Activated CD8-positive, alpha-beta T cell treated with anti-CD3 and anti-CD28 coated beads for 36 hours (primary cell): Measurements from ENCODE around the gene SELENOO. TPM values are rescaled to one million over a fixed set of nuclear protein-coding genes. Genes with fewer than 3 reads are reported as not detected.

Source experiments
- ATAC-seq: fragments of 200-7000 bp; cut with Tn5 transposase; one replicate; pipeline ENCODE4 v1.10.0; 2021; ENCODE audit warnings: mild to moderate bottlenecking, moderate library complexity
- CTCF ChIA-PET: fragments of 350-600 bp; sonication (Branson Sonifier 250); formaldehyde crosslinking; loops from one replicate; lab custom pipeline; 2021; ENCODE audit warnings: antibody characterized with exemption; lab: Charles Lee
- POLR2A ChIA-PET: fragments of 350-600 bp; sonication (Branson Sonifier 250); formaldehyde crosslinking; loops from one replicate; lab custom pipeline; 2021; ENCODE audit warnings: antibody characterized with exemption; lab: Charles Lee
- DNase-seq: peaks from one replicate; pipeline ENCODE4 v3.0.0-alpha.2; 2020
- H3K27ac Mint-ChIP-seq: one replicate; pipeline ENCODE4 v1.8.0; 2021; ENCODE audit warnings: mild to moderate bottlenecking, mixed read lengths
- H3K27me3 Mint-ChIP-seq: one replicate; pipeline ENCODE4 v1.8.0; 2021; ENCODE audit warnings: mixed read lengths
- H3K36me3 Mint-ChIP-seq: one replicate; pipeline ENCODE4 v1.8.0; 2021; ENCODE audit warnings: low read depth, mixed read lengths
- H3K4me1 Mint-ChIP-seq: one replicate; pipeline ENCODE4 v1.8.0; 2021; ENCODE audit warnings: low read depth, mixed read lengths
- H3K4me3 Mint-ChIP-seq: one replicate; pipeline ENCODE4 v1.8.0; 2021; ENCODE audit warnings: mild to moderate bottlenecking, moderate library complexity, mixed read lengths
- H3K9me3 Mint-ChIP-seq: one replicate; pipeline ENCODE4 v1.8.0; 2021; ENCODE audit warnings: mixed read lengths
- intact Hi-C: fragments of 100-400 bp; cut with micrococcal nuclease; formaldehyde crosslinking; loops from one replicate; pipeline ENCODE4 v1.10.0; 2022
- total RNA-seq, 2 experiments: library from RNA; stranded (reverse); gene quantifications; one replicate each; pipeline ENCODE4 v1.2.3, GENCODE V29; 2021
- TF ChIP-seq, protein P1 (sequence below): fragments of 200-600 bp; IDR thresholded peaks from one replicate; pipeline ENCODE4 v1.8.0; 2022; ENCODE audit warnings: antibody characterized with exemption, mild to moderate bottlenecking

The SELENOO gene
- total RNA-seq, 2 experiments from 2014 or later: 24.0 to 25.5 TPM

DNA sequence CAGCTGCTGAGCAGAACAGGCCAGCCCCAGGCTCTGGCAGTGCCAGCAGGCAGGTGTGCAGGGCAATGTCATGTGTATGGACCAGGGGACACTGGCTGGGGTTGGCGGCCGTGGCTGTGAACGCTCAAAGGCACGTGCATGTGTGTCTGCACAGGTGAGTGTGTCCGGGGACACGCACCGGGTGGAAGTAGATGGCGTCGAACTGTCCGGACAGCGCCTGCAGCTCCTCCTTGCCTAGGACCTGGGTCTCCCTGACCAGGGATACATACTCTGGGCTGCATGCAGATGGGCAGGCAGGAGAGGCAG lies 49.4 kb downstream of the SELENOO start:
- Mint-ChIP-seq H3K4me1 (peaks cover 18% of the 10 kb centered on the region), H3K27me3 (no peaks in the 10 kb centered on the region), H3K9me3 (no peaks in the 10 kb centered on the region), H3K36me3 (peaks cover 11% of the 10 kb centered on the region), H3K27ac (no peak overlapping the region), H3K4me3 (peak overlapping the region; percentile 85)
- intact Hi-C loops: loop anchor here (5.0 kb wide), 1 partner anchor 92 kb away; the partner anchor contains the start of gene PPP6R2
- CTCF ChIA-PET: interaction anchor here (1.0 to 3.3 kb wide), 7 partner anchors 10 to 275 kb away, joined by 3 to 33 read pairs (median 6); partner anchors contain the start of genes MAPK12 and SCO2
- TF ChIP-seq, protein P1, sequence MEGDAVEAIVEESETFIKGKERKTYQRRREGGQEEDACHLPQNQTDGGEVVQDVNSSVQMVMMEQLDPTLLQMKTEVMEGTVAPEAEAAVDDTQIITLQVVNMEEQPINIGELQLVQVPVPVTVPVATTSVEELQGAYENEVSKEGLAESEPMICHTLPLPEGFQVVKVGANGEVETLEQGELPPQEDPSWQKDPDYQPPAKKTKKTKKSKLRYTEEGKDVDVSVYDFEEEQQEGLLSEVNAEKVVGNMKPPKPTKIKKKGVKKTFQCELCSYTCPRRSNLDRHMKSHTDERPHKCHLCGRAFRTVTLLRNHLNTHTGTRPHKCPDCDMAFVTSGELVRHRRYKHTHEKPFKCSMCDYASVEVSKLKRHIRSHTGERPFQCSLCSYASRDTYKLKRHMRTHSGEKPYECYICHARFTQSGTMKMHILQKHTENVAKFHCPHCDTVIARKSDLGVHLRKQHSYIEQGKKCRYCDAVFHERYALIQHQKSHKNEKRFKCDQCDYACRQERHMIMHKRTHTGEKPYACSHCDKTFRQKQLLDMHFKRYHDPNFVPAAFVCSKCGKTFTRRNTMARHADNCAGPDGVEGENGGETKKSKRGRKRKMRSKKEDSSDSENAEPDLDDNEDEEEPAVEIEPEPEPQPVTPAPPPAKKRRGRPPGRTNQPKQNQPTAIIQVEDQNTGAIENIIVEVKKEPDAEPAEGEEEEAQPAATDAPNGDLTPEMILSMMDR: no peak
- DNase-seq: no peak
- ATAC-seq: no peak
- POLR2A ChIA-PET: interaction anchor here (0.6 to 3.1 kb wide), 8 partner anchors 11 to 275 kb away, joined by 3 to 13 read pairs (median 3); partner anchors contain the start of genes LMF2, NCAPH2 and SCO2

DNA sequence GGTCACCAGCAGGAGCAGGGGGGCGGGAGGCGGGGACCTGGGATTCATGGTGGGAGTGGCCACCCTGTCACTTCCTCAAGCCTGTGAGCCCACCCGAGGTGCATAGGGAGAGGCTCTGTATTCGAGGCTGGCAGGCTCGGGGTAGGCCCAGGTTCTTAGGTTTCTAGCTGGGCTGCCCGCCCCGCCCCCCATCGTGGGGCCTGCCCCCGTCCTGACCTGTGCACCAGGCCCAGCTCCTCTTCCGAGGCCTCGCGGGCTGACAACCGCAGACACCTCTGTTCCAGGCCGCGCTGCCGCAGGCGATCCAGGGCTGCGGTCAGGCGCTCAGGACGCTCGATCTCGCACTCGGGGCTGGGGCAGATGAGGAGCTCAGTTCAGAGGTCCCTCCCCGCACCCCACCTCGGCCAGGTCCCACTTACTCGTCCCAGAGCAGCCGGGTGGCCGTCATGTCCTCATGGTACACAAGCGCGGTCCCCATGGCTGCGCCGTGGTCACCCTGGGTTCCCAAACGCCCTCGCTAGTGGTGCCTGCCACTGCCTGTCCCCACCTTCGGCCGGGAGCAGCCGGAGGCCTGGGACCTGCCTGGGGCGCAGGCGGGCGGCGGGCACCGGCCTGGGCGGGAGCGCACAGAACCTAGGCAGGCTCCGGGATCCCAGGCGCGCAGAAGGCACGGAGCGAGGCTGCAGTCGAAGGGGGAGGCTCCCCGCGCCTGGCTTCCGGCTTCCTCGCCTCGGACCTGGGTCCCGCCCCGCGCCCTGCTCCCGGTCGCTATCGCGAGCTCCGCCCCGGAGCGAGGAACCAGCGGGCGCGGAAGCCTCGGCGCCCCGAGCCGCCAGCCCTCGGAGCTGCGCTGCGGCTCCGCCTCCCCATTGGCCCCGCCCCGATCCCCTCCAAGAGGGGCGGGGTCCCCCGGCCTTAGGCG lies 50.0 kb downstream of the SELENOO start, which contains the start of gene HDAC10:
Gene HDAC10, minus strand, starts transcription at position 711 of the 922 bp plus-strand sequence. Its CDS starts 233 bp downstream, at position 478.
- POLR2A ChIA-PET: interaction anchor here (0.6 to 3.1 kb wide), 10 partner anchors 11 to 274 kb away, joined by 3 to 13 read pairs (median 3); partner anchors contain the start of genes LMF2, NCAPH2 and SCO2
- H3K4me3 Mint-ChIP-seq: peak within 1 kb of the TSS; percentile 85
- intact Hi-C loops: loop anchor here (5.0 kb wide), 1 partner anchor 91 kb away; the partner anchor contains the start of gene PPP6R2
- ATAC-seq: peak; percentile 89
- H3K4me1 Mint-ChIP-seq: peaks cover 15% of the 10 kb centered on the region
- H3K9me3 Mint-ChIP-seq: no peaks in the 10 kb centered on the region
- no peaks in the 10 kb centered on the region for H3K27me3 Mint-ChIP-seq
- H3K27ac Mint-ChIP-seq: peak within 1 kb of the TSS; percentile 81
- peak; percentile 90 for DNase-seq
- peaks cover 9% of the 10 kb centered on the region for H3K36me3 Mint-ChIP-seq
- TF ChIP-seq, protein P1: no peak
- CTCF ChIA-PET: interaction anchor here (1.0 to 3.3 kb wide), 15 partner anchors 8 to 371 kb away, joined by 3 to 33 read pairs (median 5); partner anchors contain the start of genes DENND6B, MAPK12 and SCO2

DNA sequence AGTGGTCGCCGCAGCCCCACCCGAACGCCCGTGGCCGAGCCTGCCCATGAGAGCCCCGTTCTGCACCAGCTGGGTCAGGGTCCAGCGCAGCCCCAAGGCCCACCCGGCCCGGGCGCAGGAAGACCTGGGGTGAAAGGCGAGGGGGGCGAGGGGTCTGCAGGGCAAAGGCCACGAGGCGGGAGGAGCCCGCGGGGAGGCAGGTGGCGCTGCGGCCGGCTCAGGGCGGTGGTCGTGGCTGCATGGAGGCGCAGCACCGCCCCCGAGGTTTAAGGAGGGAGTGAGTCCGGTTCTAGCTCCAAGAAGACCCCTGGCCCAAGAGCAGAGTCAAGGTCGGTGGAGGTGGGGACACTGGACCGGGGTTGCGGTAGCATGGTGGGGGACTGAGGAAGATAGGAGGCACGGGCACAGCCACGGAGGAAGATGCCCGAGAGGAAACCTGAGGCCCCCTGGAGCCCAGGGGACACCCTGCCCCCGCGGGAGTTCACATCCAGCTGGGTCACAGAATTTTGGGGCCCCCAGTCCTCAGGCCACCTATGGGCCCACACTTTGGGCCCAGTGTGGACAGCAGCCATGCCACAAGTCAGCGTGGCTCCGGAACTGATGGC lies 50.8 kb downstream of the SELENOO start:
- H3K27me3 Mint-ChIP-seq: no peaks in the 10 kb centered on the region
- intact Hi-C loops: loop anchor here (5.0 kb wide), 1 partner anchor 91 kb away; the partner anchor contains the start of gene PPP6R2
- peaks cover 7% of the 10 kb centered on the region for H3K36me3 Mint-ChIP-seq
- ChIA-PET CTCF (interaction anchor here (1.0 to 3.3 kb wide), 15 partner anchors 9 to 370 kb away, joined by 3 to 33 read pairs (median 6); partner anchors contain the start of genes DENND6B, MAPK12 and SCO2), POLR2A (interaction anchor here (0.7 to 3.1 kb wide), 6 partner anchors 12 to 274 kb away, joined by 3 to 13 read pairs (median 5); partner anchors contain the start of gene SCO2)
- peak overlapping the region; percentile 44 for H3K4me3 Mint-ChIP-seq
- TF ChIP-seq, protein P1: no peak
- ATAC-seq: no peak
- peaks cover 13% of the 10 kb centered on the region for H3K4me1 Mint-ChIP-seq
- DNase-seq: no peak
- H3K27ac Mint-ChIP-seq: no peak overlapping the region
- no peaks in the 10 kb centered on the region for H3K9me3 Mint-ChIP-seq

DNA sequence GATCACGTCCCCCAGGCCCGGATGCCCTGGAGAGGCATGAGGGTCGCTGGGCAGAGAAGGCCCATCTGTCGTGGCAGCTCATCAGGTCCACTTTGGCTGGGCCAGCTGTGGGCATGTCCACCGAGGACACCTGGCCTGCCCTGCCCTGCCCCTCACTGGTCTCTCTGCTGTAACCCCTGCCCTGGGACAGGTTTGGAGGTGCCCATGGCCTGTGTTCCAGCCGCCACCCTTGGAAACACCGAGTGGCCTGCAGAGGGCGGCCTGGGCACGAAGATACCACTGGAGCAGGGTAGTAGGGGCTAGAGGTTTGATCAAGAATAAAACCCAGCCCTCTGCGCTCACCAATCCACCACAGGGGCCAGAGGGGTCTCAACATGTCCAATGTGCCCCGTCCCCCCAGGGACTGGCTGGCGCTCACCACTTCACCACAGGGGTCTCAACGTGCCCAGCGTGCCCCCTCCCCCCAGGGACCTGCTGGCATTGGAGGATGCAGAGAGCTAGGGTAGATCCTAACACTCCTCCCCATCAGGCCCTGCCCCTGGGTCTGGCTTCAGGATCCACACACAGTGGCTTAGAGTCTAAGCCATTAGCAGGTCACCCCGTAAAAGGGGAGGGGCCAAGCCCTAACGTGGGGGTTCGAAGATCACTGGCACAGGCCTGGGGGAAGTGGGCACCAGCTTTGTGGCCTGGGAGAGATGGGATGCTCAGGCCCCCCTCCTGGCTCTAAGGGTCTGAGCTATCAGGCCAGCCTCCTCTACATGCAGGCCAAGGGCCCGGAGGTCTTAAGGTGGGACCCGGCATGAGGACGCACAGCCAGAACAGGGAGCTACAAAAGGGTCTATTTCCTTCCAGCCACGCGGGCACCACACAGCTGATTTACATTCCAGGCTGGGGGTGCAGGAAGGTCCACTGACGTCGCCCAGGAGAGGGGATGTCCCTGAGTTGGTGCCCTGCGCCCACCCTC lies 51.6 kb downstream of the SELENOO start:
- Mint-ChIP-seq H3K9me3 (no peaks in the 10 kb centered on the region), H3K4me1 (peaks cover 13% of the 10 kb centered on the region), H3K4me3 (peak overlapping the region; percentile 44), H3K27me3 (no peaks in the 10 kb centered on the region), H3K36me3 (peaks cover 4% of the 10 kb centered on the region), H3K27ac (no peak overlapping the region)
- DNase-seq: peak; percentile 86
- peak; percentile 63 for ATAC-seq
- TF ChIP-seq, protein P1: peak; percentile 57
- CTCF ChIA-PET: interaction anchor here (0.6 to 3.3 kb wide), 21 partner anchors 9 to 368 kb away, joined by 3 to 33 read pairs (median 4); partner anchors contain the start of genes DENND6B, MAPK12 and SCO2
- intact Hi-C loops: loop anchor here (5.0 kb wide), 1 partner anchor 90 kb away; the partner anchor contains the start of gene PPP6R2
- POLR2A ChIA-PET: interaction anchor here (0.5 to 3.1 kb wide), 5 partner anchors 8 to 90 kb away, joined by 3 to 13 read pairs (median 5); no protein-coding TSS in a partner anchor
